Loucy (cell line): ENCODE data around the gene SLC25A13.

Source experiments
- EZH2phosphoT487 ChIP-seq: fragments of 200-600 bp; IDR thresholded peaks from 2 replicates; pipeline ENCODE4 v1.6.1; 2018; ENCODE audit warnings: antibody characterized with exemption, mild to moderate bottlenecking, moderate library complexity, borderline replicate concordance
- TF ChIP-seq, protein P1 (sequence below): fragments of 200-600 bp; sonication (generic); conservative IDR thresholded peaks from 2 replicates; pipeline ENCODE4 v1.5.1; 2014; ENCODE audit warnings: mild to moderate bottlenecking, antibody characterized with exemption, low read length

DNA sequence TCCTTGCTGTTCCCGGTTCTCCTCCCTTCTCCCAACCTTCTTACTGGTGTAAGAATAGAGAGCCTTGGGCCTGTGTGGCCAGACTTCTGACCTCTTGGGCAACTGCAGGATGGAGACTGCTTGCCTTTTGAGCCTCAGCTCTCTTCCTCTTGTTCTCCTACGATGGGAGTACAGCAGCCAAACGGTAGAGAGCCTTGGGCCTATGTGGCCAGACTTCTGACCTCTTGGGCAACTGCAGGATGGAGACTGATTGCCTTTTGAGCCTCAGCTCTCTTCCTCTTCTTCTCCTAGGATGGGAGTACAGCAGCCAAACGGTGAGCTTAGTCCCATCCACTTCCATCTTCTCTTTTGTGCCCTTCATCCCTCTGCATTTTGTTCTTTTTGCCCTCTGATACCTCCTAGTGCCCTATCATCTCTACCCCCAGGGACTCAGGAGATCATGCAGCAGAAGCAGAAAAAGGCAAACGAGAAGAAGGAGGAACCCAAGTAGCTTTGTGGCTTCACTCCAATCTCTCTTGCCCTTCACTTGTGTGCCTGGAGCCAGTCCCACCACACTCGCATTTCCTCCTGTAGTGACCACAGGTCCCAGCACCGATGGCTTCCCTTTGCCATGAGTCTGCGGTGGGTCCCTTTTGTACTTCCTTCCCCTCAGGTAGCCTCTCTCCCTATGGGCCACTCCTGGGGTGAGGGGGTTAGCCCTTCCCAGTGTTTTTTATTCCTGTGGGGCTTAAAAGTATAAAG, 15.3 kb downstream of the SLC25A13 start:
- TF ChIP-seq, protein P1, sequence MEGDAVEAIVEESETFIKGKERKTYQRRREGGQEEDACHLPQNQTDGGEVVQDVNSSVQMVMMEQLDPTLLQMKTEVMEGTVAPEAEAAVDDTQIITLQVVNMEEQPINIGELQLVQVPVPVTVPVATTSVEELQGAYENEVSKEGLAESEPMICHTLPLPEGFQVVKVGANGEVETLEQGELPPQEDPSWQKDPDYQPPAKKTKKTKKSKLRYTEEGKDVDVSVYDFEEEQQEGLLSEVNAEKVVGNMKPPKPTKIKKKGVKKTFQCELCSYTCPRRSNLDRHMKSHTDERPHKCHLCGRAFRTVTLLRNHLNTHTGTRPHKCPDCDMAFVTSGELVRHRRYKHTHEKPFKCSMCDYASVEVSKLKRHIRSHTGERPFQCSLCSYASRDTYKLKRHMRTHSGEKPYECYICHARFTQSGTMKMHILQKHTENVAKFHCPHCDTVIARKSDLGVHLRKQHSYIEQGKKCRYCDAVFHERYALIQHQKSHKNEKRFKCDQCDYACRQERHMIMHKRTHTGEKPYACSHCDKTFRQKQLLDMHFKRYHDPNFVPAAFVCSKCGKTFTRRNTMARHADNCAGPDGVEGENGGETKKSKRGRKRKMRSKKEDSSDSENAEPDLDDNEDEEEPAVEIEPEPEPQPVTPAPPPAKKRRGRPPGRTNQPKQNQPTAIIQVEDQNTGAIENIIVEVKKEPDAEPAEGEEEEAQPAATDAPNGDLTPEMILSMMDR: no peak
- no peak for TF ChIP-seq EZH2phosphoT487
